H1 (cell line): ENCODE results near the gene LGI4.

Experiments used
- GTF2F1 ChIP-seq: IDR thresholded peaks from 2 replicates; pipeline ENCODE4 v1.6.1; 2012; ENCODE audit warnings: low read depth, low read length, improper control_type of control experiment, borderline replicate concordance
- KDM1A ChIP-seq: fragments of 200-600, 300-600 bp; sonication (generic); IDR thresholded peaks from 2 replicates; pipeline ENCODE4 v1.7.1; 2016; ENCODE audit warnings: mild to moderate bottlenecking, low read length, borderline replicate concordance
- POLR2A ChIP-seq, 2 experiments: IDR thresholded peaks; 1 replicate in 1 of 2; 2 replicates in 1 of 2; pipeline ENCODE4 v1.6.1; 2011; ENCODE audit warnings: low read depth in 2 of 2, low read length in 2 of 2, mild to moderate bottlenecking in 2 of 2; ENCODE audit errors: control extremely low read depth in 1 of 2
- SAP30 ChIP-seq: fragments of 300-600 bp; sonication (generic); IDR thresholded peaks from 2 replicates; pipeline ENCODE4 v1.7.1; 2012; ENCODE audit warnings: low read length, moderate library complexity, mild to moderate bottlenecking, inconsistent platforms; ENCODE audit not compliant: insufficient read depth, insufficient replicate concordance
- SUZ12 ChIP-seq: fragments of 200-600 bp; sonication (generic); IDR thresholded peaks from 2 replicates; pipeline ENCODE4 v1.6.1; 2012; ENCODE audit warnings: mild to moderate bottlenecking, inconsistent platforms, low read length, moderate library complexity, mixed read lengths
- TF ChIP-seq, protein P1 (sequence below), 3 experiments: IDR thresholded peaks; 1 replicate in 2 of 3; 2 replicates in 1 of 3; pipeline versions ENCODE4 v1.5.1 to v1.6.1; 2011; ENCODE audit warnings: low read length in 3 of 3, mild to moderate bottlenecking in 3 of 3, inconsistent platforms in 2 of 3, low read depth in 1 of 3, moderate library complexity in 1 of 3; ENCODE audit not compliant: insufficient read depth in 1 of 3; ENCODE audit errors: control extremely low read depth in 1 of 3

DNA sequence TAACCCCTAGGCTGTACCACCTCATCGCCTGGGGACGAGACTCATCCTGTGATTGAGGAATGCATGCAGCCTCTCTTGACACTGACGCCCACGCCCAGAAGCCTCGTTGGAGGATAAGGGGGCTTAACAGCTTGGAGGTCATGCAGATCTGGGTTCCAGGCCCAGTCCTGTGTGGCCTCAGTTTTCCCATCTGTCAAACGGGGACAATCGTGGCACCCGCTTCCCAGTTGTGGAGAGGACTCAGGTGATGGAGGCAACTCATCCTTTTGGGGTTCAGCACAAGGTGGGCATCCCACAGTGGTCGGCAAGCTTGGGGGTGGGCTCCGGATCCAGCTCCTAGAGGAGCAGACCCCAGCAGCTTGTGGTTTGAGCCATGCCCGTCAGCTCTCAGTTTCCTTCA is 1.4 kb upstream of the LGI4 start:
- TF ChIP-seq GTF2F1 (no peak), SAP30 (no peak), KDM1A (no peak), SUZ12 (no peak), POLR2A (IDR thresholded peaks at IDR 0.05; ENCODE audit: control extremely low read depth in 1 of 2, low read depth in 2 of 2, low read length in 2 of 2) (no peak)
- TF ChIP-seq, protein P1, sequence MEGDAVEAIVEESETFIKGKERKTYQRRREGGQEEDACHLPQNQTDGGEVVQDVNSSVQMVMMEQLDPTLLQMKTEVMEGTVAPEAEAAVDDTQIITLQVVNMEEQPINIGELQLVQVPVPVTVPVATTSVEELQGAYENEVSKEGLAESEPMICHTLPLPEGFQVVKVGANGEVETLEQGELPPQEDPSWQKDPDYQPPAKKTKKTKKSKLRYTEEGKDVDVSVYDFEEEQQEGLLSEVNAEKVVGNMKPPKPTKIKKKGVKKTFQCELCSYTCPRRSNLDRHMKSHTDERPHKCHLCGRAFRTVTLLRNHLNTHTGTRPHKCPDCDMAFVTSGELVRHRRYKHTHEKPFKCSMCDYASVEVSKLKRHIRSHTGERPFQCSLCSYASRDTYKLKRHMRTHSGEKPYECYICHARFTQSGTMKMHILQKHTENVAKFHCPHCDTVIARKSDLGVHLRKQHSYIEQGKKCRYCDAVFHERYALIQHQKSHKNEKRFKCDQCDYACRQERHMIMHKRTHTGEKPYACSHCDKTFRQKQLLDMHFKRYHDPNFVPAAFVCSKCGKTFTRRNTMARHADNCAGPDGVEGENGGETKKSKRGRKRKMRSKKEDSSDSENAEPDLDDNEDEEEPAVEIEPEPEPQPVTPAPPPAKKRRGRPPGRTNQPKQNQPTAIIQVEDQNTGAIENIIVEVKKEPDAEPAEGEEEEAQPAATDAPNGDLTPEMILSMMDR (IDR thresholded peaks at IDR 0.05; ENCODE audit: control extremely low read depth in 1 of 3, insufficient read depth in 1 of 3, low read depth in 1 of 3, low read length in 3 of 3) = no peak
